Measurements from ENCODE around the gene PPP2R2C. TPM values are rescaled to one million over a fixed set of nuclear protein-coding genes. Genes with fewer than 3 reads are reported as not detected.

Gene PPP2R2C
- total RNA-seq, 2 experiments from 2014 or later: 0.12 TPM; not detected in 1

DNA sequence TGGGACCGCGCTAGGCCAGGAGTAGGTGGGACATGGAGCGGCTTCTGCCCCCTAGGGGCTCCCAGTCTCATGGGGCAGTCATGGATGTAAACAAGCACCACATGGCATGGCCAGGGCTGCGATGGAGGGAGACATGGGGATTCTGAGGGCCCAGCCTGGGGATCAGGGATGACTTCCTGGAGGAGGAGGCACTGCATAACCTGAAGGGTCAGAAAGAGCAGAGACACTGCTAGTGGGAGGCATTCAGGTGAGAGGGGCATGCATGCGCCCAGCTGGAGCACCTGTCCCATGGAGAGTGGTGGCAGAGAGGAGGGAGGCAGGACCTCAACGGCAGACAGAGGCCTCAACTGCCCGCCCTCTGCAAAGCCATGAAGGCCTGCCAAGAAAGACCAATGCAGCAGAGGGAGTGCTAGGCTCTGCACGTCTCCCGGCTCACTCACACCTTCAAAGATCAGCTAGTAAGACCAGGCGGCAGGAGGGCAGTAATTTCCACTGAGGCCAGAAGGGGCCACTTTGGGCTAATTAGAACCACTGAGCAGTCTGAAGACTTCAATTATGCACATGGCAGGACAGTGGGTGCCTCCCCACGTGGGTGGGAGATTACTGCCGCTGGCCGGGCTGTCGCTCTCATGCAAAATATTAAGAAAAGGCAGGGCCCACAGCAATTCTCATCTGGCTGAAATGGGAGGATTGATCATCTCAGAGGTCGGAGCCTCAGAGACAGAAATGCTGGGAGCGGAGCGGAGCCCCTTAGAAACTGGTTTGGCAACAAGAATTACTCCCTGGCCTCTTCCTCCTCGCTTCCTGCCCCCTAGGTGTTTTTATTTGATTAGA is 69.6 kb downstream of the PPP2R2C start:
- Mint-ChIP-seq H3K4me3 (no peak overlapping the region), H3K9me3 (ENCODE audit: low read depth) (no peaks in the 10 kb centered on the region), H3K27ac (no peak overlapping the region), H3K27me3 (peaks cover 54% of the 10 kb centered on the region), H3K4me1 (no peaks in the 10 kb centered on the region), H3K36me3 (ENCODE audit: low read depth) (no peaks in the 10 kb centered on the region)
- intact Hi-C loops (cut with DNase I, micrococcal nuclease): no loop called here
- no peak for ATAC-seq
- no peak for DNase-seq
- ChIA-PET CTCF (interaction anchor here (0.6 kb wide), 1 partner anchor 1534 kb away, joined by 3 read pairs; no protein-coding TSS in a partner anchor), POLR2A (no interaction called here)

DNA sequence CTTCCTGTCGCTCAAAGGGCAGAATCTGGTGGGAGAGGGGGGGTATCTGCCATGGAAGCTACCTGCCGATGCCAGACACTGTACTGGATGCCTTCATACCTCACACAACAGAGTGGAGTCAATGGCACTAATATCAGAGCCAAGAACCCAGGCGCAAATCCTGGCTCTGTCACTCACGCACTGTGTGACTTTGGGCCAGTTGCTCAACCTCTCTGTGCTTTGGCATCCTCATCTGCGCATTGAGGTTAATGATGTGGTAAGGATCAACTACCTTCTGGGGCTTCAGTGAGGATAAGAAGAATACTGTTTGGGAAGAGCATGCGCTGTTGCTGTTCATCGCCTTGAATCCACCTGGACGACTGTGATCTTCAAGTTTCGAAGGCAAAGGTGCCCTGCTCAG is 70.6 kb downstream of the PPP2R2C start:
- ChIA-PET CTCF (no interaction called here), POLR2A (no interaction called here)
- ATAC-seq (no peak), DNase-seq (no peak)
- no peaks in the 10 kb centered on the region for H3K4me1 Mint-ChIP-seq
- no peak overlapping the region for H3K4me3 Mint-ChIP-seq
- no peak overlapping the region for H3K27ac Mint-ChIP-seq
- H3K27me3 Mint-ChIP-seq: peaks cover 52% of the 10 kb centered on the region
- intact Hi-C loops (cut with DNase I, micrococcal nuclease): no loop called here
- no peaks in the 10 kb centered on the region for H3K9me3 Mint-ChIP-seq (ENCODE audit: low read depth)
- H3K36me3 Mint-ChIP-seq (ENCODE audit: low read depth): no peaks in the 10 kb centered on the region

DNA sequence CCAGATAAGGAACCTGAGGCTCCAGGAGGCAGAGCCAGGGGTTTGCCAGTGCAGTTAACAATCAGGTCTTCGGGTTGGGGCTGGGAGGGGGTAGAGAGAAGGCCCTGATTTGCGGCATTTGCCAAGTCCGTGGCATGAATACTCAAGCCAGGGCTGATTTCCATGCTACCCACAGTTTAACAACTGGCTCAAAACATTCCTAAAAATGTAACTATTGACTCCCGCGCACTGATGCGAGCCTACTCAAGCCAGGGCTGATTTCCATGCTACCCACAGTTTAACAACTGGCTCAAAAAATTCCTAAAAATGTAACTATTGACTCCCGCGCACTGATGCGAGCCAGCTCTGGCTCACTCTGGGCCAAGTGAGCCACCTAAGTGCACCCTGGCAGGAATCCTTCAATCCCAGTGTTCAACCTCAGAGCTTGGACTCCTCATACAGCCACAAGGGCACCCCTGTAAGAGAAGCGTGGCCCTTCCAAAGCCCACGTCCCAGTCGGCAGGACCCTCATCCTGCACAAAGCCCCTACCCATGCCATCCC is 75.6 kb downstream of the PPP2R2C start:
- no peak for ATAC-seq
- ChIA-PET POLR2A (no interaction called here), CTCF (no interaction called here)
- Mint-ChIP-seq H3K27me3 (peaks cover 16% of the 10 kb centered on the region), H3K4me3 (no peak overlapping the region), H3K9me3 (ENCODE audit: low read depth) (no peaks in the 10 kb centered on the region), H3K4me1 (no peaks in the 10 kb centered on the region), H3K27ac (no peak overlapping the region), H3K36me3 (ENCODE audit: low read depth) (no peaks in the 10 kb centered on the region)
- no peak for DNase-seq
- intact Hi-C loops (cut with DNase I, micrococcal nuclease): no loop called here

DNA sequence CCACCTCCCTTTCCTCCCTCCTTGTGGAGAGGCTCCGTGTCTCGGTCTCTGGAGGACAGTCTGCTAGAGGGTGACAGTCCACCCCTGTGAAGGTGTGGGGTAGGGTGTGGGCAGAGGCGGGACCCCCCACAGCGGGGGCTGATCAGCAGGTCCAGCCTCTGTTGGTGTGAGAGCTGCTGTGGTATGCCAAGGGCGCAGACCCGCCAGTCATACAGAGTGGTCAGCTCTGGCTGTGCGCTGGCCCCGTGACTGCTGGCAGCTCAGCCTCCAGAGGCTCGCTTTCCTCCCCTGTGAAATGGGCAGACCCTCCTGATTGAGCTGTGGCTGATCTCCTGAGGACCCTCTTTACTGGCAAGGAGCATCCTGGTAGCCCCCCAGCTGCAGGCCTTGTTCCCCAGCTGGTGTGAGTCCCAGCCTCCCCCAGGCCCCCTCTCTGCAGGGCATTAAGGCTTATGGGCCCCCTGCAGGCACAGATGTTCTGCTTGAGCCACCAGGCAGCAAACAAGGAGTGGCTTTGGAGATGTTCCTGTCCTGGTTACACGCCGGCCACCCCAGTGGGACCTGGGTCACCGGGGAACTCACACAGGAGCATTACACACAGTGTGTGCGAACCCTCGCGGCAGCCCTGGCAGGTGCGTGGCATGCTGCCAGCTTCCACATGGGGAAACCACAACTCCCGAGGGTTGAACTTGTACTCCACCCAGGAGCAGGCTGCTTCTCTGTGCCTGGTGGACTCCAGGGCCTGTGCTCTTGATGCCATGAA is 76.8 kb downstream of the PPP2R2C start:
- Mint-ChIP-seq H3K36me3 (ENCODE audit: low read depth) (no peaks in the 10 kb centered on the region), H3K27ac (no peak overlapping the region), H3K27me3 (peaks cover 11% of the 10 kb centered on the region), H3K4me3 (no peak overlapping the region), H3K9me3 (ENCODE audit: low read depth) (no peaks in the 10 kb centered on the region), H3K4me1 (no peaks in the 10 kb centered on the region)
- ATAC-seq (no peak), DNase-seq (no peak)
- intact Hi-C loops (cut with DNase I, micrococcal nuclease): no loop called here
- CTCF ChIA-PET: no interaction called here
- POLR2A ChIA-PET: no interaction called here

DNA sequence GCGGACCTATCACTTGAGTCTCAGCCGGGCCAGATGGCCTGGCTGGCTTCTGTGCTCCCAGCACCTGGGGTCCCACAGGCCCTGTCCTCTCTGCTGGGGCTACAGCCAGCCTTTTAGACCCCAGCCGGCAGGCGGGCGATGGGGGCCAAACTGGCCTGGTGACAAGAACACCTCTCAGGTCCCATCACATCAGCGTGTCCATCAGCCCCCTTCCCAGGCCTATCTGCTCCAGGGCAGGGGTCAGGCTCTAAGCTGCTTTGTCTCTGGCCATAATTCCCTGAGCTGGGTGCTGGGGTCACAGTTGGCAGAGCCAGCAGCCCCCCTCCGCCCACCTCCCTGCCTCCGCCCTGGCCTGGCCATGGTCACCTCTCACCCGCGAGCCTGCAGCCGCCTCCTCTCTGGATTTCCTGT is 77.7 kb downstream of the PPP2R2C start:
- DNase-seq (no peak), ATAC-seq (no peak)
- Mint-ChIP-seq H3K27me3 (peaks cover 7% of the 10 kb centered on the region), H3K4me1 (no peaks in the 10 kb centered on the region), H3K27ac (no peak overlapping the region), H3K9me3 (ENCODE audit: low read depth) (no peaks in the 10 kb centered on the region), H3K36me3 (ENCODE audit: low read depth) (no peaks in the 10 kb centered on the region), H3K4me3 (no peak overlapping the region)
- POLR2A ChIA-PET: no interaction called here
- intact Hi-C loops (cut with DNase I, micrococcal nuclease): no loop called here
- CTCF ChIA-PET: no interaction called here

DNA sequence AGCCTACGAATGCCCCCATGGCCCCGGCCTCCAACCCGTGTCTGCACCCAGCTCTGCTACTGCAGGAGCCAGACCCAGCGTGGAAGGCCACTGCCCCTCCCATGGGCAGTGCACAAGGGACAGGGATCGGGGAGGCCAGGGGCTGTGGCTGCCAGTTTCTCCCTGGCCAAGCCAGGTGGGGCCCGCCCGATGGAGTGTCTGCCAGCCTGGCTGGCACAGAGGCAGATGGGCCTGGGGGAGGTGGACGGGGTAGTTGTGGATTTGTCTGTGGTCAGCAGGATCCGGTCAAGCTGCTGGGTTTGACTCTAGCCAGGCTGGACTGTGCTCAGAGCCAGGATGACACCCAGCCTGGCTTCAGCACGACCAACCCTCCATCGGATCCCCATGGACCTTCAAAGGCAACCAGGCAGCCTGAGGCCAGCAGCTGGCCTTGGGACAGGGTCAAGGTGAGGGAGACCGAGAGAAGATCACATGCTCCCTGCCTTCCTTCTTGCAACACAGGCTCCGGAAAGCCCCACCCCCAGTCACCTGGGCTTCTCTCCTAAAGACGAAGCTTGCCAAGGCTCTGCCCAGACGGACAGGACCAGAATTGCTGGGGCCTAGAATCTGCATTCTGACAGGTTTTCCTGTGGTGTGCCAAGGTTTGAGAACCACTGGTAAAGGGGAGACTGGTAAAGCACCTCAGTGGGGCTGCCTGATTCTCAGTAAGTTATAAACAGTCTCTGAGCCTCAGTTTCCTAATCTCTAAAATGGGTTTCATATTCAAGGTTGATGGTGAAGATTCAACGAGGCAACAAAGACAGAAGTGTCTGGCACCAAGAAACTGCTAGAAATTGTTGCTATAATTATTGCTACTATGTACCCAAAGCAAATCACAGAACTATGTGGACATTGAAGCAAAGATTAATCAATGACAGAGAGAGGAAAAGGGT is 78.6 kb downstream of the PPP2R2C start:
- H3K4me3 Mint-ChIP-seq: no peak overlapping the region
- H3K9me3 Mint-ChIP-seq (ENCODE audit: low read depth): no peaks in the 10 kb centered on the region
- H3K36me3 Mint-ChIP-seq (ENCODE audit: low read depth): no peaks in the 10 kb centered on the region
- H3K4me1 Mint-ChIP-seq: no peaks in the 10 kb centered on the region
- no peak for ATAC-seq
- no peak for DNase-seq
- POLR2A ChIA-PET: no interaction called here
- H3K27me3 Mint-ChIP-seq: peaks cover 10% of the 10 kb centered on the region
- CTCF ChIA-PET: no interaction called here
- intact Hi-C loops (cut with DNase I, micrococcal nuclease): no loop called here
- H3K27ac Mint-ChIP-seq: no peak overlapping the region

DNA sequence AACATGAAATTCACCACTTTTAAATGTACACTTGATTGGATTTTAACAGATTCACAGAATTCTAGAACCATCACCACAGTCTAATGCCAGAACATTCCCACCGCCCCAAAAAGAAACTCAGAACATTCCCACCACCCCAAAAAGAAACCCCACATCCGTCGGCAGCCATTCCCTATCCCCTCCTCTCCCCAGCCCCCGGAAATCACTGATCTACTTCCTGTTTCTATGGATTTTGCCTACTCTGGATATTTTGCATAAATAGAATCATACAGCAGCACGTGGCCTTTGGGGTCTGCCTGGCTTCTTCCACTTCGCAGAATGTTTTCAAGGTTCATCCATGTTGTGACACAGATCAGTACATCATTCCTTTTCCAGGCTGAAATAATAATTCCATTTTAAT is 79.3 kb downstream of the PPP2R2C start:
- Mint-ChIP-seq H3K27ac (no peak overlapping the region), H3K27me3 (peaks cover 9% of the 10 kb centered on the region), H3K36me3 (ENCODE audit: low read depth) (no peaks in the 10 kb centered on the region), H3K9me3 (ENCODE audit: low read depth) (no peaks in the 10 kb centered on the region), H3K4me1 (no peaks in the 10 kb centered on the region), H3K4me3 (no peak overlapping the region)
- ChIA-PET CTCF (no interaction called here), POLR2A (no interaction called here)
- ATAC-seq (no peak), DNase-seq (no peak)
- intact Hi-C loops (cut with DNase I, micrococcal nuclease): no loop called here

DNA sequence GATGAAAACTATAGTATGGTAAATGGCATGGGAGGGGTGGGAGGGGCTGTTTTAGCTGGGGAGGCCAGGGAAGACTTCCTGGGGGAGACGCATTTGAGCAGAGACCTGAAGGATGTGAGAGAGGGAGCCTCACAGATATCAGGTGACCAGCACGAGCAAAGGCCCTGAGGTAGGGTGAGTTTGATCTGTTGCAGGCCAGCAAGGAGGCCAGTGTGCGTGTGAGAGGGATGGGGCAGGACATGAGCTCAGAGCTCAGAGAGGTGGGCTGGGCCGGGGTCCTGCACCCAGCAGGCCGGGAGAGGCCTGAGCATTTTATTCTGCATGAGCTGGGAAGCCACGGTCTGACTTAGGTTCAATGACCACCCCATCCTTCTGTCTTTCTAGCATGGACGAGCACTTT is 80.0 kb downstream of the PPP2R2C start:
- Mint-ChIP-seq H3K4me3 (no peak overlapping the region), H3K9me3 (ENCODE audit: low read depth) (no peaks in the 10 kb centered on the region), H3K36me3 (ENCODE audit: low read depth) (no peaks in the 10 kb centered on the region), H3K27ac (no peak overlapping the region), H3K27me3 (peaks cover 9% of the 10 kb centered on the region), H3K4me1 (no peaks in the 10 kb centered on the region)
- CTCF ChIA-PET: no interaction called here
- intact Hi-C loops (cut with DNase I, micrococcal nuclease): no loop called here
- DNase-seq: no peak
- POLR2A ChIA-PET: no interaction called here
- no peak for ATAC-seq

DNA sequence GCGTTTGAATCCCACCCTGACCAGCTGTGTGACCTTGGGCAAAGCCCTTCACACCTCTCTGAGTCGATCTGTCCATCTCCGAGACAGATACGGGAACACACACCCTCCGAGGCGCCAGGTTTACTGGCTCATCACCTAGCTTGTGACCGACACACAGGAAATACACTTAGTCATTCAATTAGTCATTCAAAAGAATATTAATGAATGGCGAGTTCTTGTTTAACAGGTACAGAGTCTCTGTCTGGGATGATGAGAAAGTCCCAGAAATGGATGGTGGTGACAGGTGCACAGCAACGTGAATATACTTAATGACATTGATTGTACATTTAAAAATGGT is 80.6 kb downstream of the PPP2R2C start:
- Mint-ChIP-seq H3K27me3 (peaks cover 7% of the 10 kb centered on the region), H3K9me3 (ENCODE audit: low read depth) (no peaks in the 10 kb centered on the region), H3K4me3 (no peak overlapping the region), H3K27ac (no peak overlapping the region), H3K4me1 (no peaks in the 10 kb centered on the region), H3K36me3 (ENCODE audit: low read depth) (no peaks in the 10 kb centered on the region)
- intact Hi-C loops (cut with DNase I, micrococcal nuclease): no loop called here
- DNase-seq (no peak), ATAC-seq (no peak)
- POLR2A ChIA-PET: no interaction called here
- CTCF ChIA-PET: no interaction called here

DNA sequence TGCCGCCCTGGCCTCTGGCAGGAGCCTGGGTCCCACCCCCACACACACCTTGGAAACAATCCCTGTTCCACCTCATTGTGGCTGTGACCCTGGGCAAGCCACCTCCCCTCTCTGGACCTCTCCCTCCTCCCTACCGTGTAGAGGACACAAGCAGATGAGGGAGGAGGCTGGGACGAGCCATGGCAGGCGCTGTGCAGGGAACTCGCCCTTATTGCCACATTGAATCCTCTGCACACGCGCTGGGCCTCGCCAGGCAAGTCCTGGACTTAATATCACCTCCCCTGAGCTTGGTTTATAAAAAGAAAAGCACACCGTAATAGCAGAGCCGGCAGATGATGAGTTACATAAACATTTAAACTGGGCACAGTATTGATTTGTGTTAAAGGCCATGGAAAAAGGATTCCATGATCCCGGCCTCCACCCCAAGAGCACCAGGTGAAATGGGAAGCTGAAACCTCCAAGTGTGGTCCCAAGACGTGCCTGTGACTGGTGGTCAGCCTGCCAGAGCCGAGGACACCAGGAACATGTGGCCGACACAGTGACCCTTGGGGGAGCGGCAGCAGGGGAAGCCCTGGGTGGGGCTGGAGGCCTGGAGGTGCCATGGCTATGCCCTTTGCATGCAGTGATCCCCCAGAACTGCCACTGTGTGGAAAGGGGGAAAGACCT is 81.1 kb downstream of the PPP2R2C start:
- DNase-seq: no peak
- H3K27ac Mint-ChIP-seq: no peak overlapping the region
- H3K4me1 Mint-ChIP-seq: no peaks in the 10 kb centered on the region
- ChIA-PET CTCF (interaction anchor here (0.6 kb wide), 1 partner anchor 41 kb away, joined by 3 read pairs; no protein-coding TSS in a partner anchor), POLR2A (no interaction called here)
- H3K27me3 Mint-ChIP-seq: peaks cover 6% of the 10 kb centered on the region
- ATAC-seq: no peak
- intact Hi-C loops (cut with DNase I, micrococcal nuclease): no loop called here
- no peaks in the 10 kb centered on the region for H3K9me3 Mint-ChIP-seq (ENCODE audit: low read depth)
- no peak overlapping the region for H3K4me3 Mint-ChIP-seq
- H3K36me3 Mint-ChIP-seq (ENCODE audit: low read depth): no peaks in the 10 kb centered on the region

DNA sequence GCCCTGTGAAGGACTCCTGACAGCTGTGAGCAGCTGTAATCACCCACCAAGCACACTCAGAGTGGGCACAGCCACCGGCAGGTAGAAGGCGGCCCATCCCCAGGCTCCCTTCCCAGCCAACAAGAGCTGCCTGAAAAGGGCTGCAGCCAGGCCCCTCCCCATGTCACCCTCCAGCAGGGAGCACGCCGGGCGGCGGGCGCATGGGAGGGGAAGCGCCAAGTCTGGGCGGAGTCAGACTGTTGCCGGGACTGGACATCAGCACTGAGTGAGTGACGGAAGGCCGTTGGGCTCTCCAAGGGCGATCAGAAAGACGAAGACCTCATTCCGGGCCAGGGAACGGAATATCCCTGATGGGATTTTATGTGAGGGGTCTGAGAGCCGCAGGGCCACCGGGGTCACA is 82.1 kb downstream of the PPP2R2C start:
- Mint-ChIP-seq H3K9me3 (ENCODE audit: low read depth) (no peaks in the 10 kb centered on the region), H3K27me3 (peaks cover 6% of the 10 kb centered on the region), H3K4me3 (no peak overlapping the region), H3K36me3 (ENCODE audit: low read depth) (no peaks in the 10 kb centered on the region), H3K27ac (no peak overlapping the region), H3K4me1 (no peaks in the 10 kb centered on the region)
- CTCF ChIA-PET: no interaction called here
- POLR2A ChIA-PET: no interaction called here
- no peak for DNase-seq
- ATAC-seq: no peak
- intact Hi-C loops (cut with DNase I, micrococcal nuclease): no loop called here

Data from activated CD4-positive, alpha-beta T cell treated with anti-CD3 and anti-CD28 coated beads for 36 hours (primary cell).